Mucosa of descending colon (tissue), 3 donors: ENCODE results near the gene IL27RA. TPM values are rescaled to one million over a fixed set of nuclear protein-coding genes. Genes with fewer than 3 reads are reported as not detected.
A peak's percentile ranks its signal among the peaks of the same experiment; 100 is the strongest.
"Not testable (repeated sequence)": the region's sequence is repeated elsewhere in the genome, so short reads cannot be mapped to it uniquely, and the experiment has no call there.

Source experiments
- ATAC-seq: fragments of 200-7000 bp; cut with Tn5 transposase; one replicate; pipeline ENCODE4 v1.9.1; 2020; ENCODE audit warnings: mild to moderate bottlenecking, moderate library complexity
- DNase-seq, 3 donors: peaks; one replicate each; pipeline ENCODE4 v3.0.0-alpha.2; 2020
- H3K36me3 ChIP-seq: fragments of 200-600 bp; one replicate; pipeline ENCODE4 v1.8.0; 2021; ENCODE audit warnings: low read depth, mild to moderate bottlenecking
- H3K4me1 ChIP-seq: fragments of 200-600 bp; one replicate; pipeline ENCODE4 v1.8.0; 2021; ENCODE audit warnings: low read depth, mild to moderate bottlenecking
- H3K4me3 ChIP-seq: fragments of 200-600 bp; one replicate; pipeline ENCODE4 v1.8.0; 2021; ENCODE audit warnings: mild to moderate bottlenecking
- H3K9me3 ChIP-seq: fragments of 200-600 bp; one replicate; pipeline ENCODE4 v1.8.0; 2021; ENCODE audit warnings: mild to moderate bottlenecking
- intact Hi-C, 2 donors: fragments of 100-400 bp; cut with DNase I in 1 of 2; cut with micrococcal nuclease in 1 of 2; formaldehyde crosslinking; loops; one replicate each; pipeline versions ENCODE4 v1.11.0 to v1.11.1; 2022; cut with DNase I, micrococcal nuclease
- total RNA-seq, 3 donors: library from RNA; stranded (reverse); fragmentation: NEBNext Ultra II Directional in 2 of 3; extraction: Animal tissue kit (Norgen Biotek cat#: 25700) in 2 of 3; gene quantifications; one replicate each; pipeline versions ENCODE4 v1.2.1 to v1.2.4, GENCODE V29; 2021 to 2023
- TF ChIP-seq, protein P1 (sequence below): fragments of 200-600 bp; IDR thresholded peaks from one replicate; pipeline ENCODE4 v1.8.0; 2022; ENCODE audit warnings: antibody characterized with exemption, mild to moderate bottlenecking
- donor health status: DM: no; HTN: no; CAD: no; lungs with moderate emphysema.
- donor health status: DM: no; HTN: no; CAD: no.
- donor health status: DM: no; HTN: yes; CAD: no.

Gene IL27RA
- total RNA-seq, 3 donors from 2014 or later, result 2.0 to 3.1 (median 2.6) TPM

GRCh38 chr19:14048443-14049153, 17.0 kb downstream of the IL27RA start:
- intact Hi-C loops, result no loop called here
- DNase-seq, result peak; percentile 66 to 81 (median 78)
- H3K4me1 ChIP-seq, result peaks cover 5% of the 10 kb centered on the region
- H3K36me3 ChIP-seq, result no peaks in the 10 kb centered on the region
- no peaks in the 10 kb centered on the region for H3K9me3 ChIP-seq
- TF ChIP-seq, protein P1, sequence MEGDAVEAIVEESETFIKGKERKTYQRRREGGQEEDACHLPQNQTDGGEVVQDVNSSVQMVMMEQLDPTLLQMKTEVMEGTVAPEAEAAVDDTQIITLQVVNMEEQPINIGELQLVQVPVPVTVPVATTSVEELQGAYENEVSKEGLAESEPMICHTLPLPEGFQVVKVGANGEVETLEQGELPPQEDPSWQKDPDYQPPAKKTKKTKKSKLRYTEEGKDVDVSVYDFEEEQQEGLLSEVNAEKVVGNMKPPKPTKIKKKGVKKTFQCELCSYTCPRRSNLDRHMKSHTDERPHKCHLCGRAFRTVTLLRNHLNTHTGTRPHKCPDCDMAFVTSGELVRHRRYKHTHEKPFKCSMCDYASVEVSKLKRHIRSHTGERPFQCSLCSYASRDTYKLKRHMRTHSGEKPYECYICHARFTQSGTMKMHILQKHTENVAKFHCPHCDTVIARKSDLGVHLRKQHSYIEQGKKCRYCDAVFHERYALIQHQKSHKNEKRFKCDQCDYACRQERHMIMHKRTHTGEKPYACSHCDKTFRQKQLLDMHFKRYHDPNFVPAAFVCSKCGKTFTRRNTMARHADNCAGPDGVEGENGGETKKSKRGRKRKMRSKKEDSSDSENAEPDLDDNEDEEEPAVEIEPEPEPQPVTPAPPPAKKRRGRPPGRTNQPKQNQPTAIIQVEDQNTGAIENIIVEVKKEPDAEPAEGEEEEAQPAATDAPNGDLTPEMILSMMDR, result peak; percentile 90
- no peak overlapping the region for H3K4me3 ChIP-seq
- ATAC-seq, result peak; percentile 84

- H3K36me3 ChIP-seq, result no peaks in the 10 kb centered on the region
- H3K4me3 ChIP-seq, result no peak overlapping the region
- TF ChIP-seq, protein P1, result no peak
- no peaks in the 10 kb centered on the region for H3K9me3 ChIP-seq
- ATAC-seq (no peak), DNase-seq (no peak)
- intact Hi-C loops, result no loop called here
- H3K4me1 ChIP-seq, result no peaks in the 10 kb centered on the region
These were observed 18.9 kb downstream of the IL27RA start for GRCh38 chr19:14050512-14050911.

DNA sequence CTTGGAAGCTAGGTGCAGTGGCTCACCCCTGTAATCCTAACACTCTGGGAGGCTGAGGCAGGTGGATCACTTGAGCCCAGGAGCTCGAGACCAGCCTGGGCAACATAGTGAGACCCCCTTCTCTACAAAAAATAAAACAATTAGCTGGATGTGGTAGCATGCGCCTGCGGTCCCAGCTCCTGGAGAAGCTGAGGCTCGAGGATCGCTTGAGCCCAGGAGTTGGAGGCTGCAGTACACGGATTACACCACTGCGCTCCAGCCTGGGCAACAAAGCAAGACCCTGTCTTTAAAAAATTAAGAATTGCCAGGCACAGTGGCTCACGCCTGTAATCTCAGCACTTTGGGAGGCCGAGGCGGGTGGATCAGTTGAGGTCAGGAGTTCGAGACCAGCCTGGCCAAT, 19.4 kb downstream of the IL27RA start:
- H3K4me1 ChIP-seq, H3K4me3 ChIP-seq, H3K9me3 ChIP-seq, ATAC-seq, DNase-seq, H3K36me3 ChIP-seq, intact Hi-C loops: not testable (repeated sequence)

GRCh38 chr19:14051980-14052379, 20.4 kb downstream of the IL27RA start:
- DNase-seq (no peak), ATAC-seq (no peak)
- no peaks in the 10 kb centered on the region for H3K9me3 ChIP-seq
- no peaks in the 10 kb centered on the region for H3K36me3 ChIP-seq
- no peaks in the 10 kb centered on the region for H3K4me1 ChIP-seq
- intact Hi-C loops, result no loop called here
- TF ChIP-seq, protein P1, result no peak
- no peak overlapping the region for H3K4me3 ChIP-seq

DNA sequence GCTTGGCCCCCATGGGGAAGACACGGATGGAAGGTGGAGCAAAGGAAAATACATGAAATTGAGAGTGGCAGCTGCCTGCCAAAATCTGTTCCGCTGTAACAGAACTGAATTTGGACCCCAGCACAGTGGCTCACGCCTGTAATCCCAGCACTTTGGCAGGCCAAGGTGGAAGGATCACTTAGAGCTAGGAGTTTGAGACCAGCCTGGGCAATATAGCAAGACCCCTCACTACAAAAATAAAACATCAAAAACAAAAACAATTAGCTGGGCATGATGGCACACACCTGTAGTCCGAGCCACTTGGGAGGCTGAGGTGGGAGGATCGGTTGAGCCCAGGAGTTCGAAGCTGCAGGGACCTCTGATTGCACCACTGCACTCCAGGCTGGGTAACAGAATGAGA, 20.9 kb downstream of the IL27RA start:
- DNase-seq, result no peak
- Histone ChIP-seq H3K4me1 (no peaks in the 10 kb centered on the region), H3K36me3 (no peaks in the 10 kb centered on the region), H3K9me3 (no peaks in the 10 kb centered on the region), H3K4me3 (no peak overlapping the region)
- TF ChIP-seq, protein P1, result no peak
- no peak for ATAC-seq
- intact Hi-C loops, result no loop called here

DNA sequence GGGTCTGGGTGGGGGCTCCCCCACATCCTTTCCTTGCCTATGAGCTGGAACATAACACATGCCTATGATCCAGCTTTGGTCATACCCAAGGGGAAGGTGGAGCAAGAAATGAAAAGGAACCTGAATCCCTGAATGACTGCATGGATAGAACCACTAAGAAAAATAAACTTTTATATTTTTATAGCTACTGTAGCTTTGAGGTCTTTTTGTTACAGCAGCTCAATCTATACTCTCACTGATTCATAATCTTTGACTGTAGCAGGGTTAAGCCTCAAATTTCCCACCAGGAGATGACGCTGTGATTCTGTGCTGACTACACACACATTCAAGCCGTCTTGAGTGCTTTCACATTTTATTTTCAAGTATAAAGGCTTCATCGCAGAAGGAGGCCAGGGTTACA, 21.5 kb downstream of the IL27RA start:
- intact Hi-C loops, result no loop called here
- Histone ChIP-seq H3K9me3 (no peaks in the 10 kb centered on the region), H3K4me1 (peaks cover 4% of the 10 kb centered on the region), H3K36me3 (no peaks in the 10 kb centered on the region), H3K4me3 (no peak overlapping the region)
- ATAC-seq, result no peak
- DNase-seq, result no peak
- TF ChIP-seq, protein P1, result no peak
